Putamen (tissue), 1 donor: Measurements from ENCODE around the gene TTC39A.
A peak's percentile ranks its signal among the peaks of the same experiment; 100 is the strongest.
"Not testable (repeated sequence)": the region's sequence is repeated elsewhere in the genome, so short reads cannot be mapped to it uniquely, and the experiment has no call there.

ENCODE experiments used
- DNase-seq: peaks from one replicate; pipeline ENCODE4 v3.0.0-alpha.2; 2016; ENCODE audit warnings: low spot score

TTC39A gene

DNA sequence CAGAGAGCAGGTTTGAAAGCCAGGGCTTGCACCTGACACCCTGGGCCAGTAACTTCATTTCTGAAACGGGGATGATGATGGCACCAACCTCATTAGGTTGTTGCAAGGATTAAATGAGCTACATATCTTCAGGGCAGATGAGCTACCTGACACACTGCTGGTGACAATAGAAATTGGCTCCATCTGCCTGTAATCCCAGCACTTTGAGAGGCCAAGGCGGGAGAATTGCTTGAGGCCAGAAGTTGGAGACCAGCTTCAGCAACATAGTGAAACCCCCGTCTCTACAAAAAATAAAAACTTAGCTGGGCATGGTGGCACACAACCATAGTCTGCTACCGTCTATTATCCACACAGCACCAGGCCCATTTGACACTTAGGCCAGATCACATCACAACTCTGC, 6.3 kb upstream of the TTC39A start:
- DNase-seq, result no peak

GRCh38 chr1:51336004-51336403, 5.6 kb upstream of the TTC39A start:
- no peak for DNase-seq

DNA sequence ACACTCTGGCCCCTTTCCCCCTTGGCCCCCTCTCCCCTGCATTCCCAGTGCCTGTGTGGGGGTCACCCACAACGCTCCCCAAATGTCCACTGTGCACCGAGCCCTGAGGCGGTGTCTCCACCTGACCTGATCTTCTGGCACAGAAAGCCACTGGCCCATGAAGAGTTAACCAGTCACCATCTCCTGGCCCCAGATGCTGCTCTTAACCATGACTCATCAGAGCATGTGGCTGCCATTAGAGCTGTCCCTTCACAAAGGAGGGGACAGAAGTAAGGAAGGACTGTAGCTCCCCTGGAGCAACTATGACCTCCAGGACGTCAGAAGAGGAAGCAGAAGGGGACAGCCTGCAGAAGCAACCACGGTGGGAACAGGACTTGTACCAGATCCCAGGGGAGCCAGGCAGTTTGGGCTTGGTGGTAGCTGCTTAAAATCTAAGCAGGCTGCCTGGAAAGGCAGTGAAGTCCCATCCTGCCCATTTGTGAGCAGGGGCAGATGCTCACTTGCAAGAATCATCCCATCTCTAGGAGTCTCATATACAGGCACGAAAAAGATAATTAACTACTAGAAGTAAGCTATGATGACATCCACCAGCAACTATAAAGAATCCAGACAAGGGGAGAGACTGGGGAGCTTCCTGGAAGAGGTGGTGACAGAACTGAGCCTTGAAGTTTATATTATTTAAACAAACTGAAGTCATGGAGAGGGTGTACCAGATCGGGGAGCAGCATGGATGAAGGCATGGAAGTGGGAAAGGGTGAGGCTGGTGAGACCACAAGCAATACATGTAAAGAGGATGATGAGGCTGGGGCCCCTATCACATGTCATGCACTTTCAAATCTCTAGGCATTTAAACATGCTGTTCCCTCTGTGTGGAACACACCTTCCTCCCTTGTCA, 1.1 kb upstream of the TTC39A start:
- DNase-seq, result no peak

- no peak for DNase-seq
These were observed 678 bp downstream of the TTC39A start for GRCh38 chr1:51329443-51330325.

DNA sequence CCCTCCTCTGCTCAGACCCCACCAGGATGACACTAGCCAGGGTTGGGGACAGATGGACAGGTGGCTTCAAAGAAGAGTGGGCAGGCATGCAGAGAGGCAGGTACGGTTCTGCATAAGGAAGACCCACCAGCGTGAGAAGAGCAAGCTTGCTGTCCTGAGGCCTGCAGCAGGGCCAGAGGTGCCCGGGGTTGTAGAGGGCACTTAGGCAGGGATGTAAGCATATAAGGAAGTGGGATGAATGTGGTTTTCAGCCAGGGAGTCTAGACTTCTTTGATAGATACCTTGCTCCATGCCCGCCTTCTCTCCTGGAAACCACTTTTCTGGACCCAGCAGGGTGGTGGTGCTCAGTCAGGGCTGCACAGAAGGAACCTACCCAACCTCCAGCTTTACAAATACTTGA, 1.4 kb downstream of the TTC39A start:
- no peak for DNase-seq

DNA sequence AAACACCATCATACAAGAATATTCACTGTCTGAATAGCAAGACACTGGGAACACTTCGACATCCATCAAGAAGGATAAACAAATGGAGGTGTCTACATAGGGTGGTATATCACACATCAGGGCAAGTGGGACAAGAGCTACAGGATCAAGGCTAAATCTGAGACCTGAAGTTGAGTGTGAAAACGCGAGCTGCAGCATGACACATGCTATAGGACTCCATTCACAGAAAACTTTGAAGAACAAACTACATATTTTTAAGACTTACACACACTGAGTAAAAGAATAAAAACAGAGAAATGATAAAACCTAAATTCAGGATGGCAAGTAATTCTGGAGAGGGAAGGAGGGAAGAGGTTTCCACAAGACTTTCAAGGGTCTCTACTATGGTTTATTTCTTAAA, 2.1 kb downstream of the TTC39A start:
- DNase-seq, result no peak

GRCh38 chr1:51327386-51327785, 3.0 kb downstream of the TTC39A start:
- DNase-seq, result peak; percentile 63

DNA sequence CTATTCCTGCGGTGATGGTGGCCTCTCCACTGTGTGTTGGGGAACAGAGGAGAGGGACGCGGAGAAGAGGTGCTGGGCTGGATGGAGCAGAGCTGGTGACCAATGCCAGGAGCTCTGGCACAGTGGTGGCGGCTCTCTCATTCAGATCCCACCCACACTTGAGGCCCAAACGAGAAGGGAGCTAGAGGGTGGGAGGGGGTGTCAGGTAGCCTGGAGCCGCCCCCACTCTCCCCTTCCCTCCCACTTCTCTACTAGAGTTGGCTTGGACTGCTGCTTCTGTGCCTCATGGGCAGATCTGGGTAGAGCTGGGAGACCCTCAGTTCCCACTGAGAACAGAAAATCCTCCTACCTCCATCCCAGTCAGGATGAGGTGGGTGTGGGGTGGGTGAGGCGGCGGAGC, 3.5 kb downstream of the TTC39A start:
- DNase-seq, result no peak

- DNase-seq, result no peak
These were observed 4.2 kb downstream of the TTC39A start for GRCh38 chr1:51325878-51326755.

GRCh38 chr1:51325391-51325790, 5.0 kb downstream of the TTC39A start:
- DNase-seq, result no peak

DNA sequence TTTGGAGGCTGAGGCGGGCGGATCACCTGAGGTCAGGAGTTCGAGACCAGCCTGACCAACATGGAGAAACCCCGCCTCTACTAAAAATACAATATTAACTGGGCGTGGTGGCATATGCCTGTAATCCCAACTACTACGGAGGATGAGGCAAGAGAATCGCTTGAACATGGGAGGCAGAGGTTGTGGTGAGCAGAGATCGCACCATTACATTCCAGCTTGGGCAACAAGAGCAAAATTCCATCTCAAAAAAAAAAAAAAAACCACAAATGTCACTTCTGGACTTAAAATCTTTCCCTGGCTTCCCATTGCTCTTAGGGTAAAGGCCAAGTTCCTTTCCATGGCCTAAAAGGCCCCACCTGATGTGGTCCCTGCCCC, 5.4 kb downstream of the TTC39A start:
- DNase-seq, result not testable (repeated sequence)

GRCh38 chr1:51324251-51325010, 5.9 kb downstream of the TTC39A start:
- no peak for DNase-seq

- no peak for DNase-seq
These were observed 6.6 kb downstream of the TTC39A start for GRCh38 chr1:51323778-51324177.

- no peak for DNase-seq
These were observed 7.8 kb downstream of the TTC39A start for GRCh38 chr1:51322417-51323101.

- DNase-seq, result no peak
These were observed 8.5 kb downstream of the TTC39A start for GRCh38 chr1:51321924-51322280.

- no peak for DNase-seq
These were observed 9.1 kb downstream of the TTC39A start for GRCh38 chr1:51320967-51321923.

- no peak for DNase-seq
These were observed 12.6 kb downstream of the TTC39A start for GRCh38 chr1:51317798-51318197.

DNA sequence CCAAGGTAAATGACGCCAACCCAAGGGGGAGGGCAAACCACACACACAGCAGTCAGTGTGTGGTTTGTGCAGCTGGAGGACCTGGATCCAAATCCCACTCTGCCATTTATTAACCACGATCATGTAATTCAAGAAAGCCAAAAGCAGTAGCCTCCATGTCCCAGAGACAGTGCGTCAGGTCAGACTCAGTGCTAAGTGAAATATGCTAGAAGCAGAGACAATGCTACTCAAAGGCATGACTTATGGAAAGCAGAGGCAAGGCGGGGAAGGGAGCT, 13.6 kb downstream of the TTC39A start:
- no peak for DNase-seq

GRCh38 chr1:51316113-51316845, 14.1 kb downstream of the TTC39A start:
- DNase-seq, result no peak
